Transverse colon (tissue), 4 donors: Measurements from ENCODE around the gene SMYD3. TPM values are rescaled to one million over a fixed set of nuclear protein-coding genes. Genes with fewer than 3 reads are reported as not detected.

Experiments
- DNase-seq: peaks from one replicate; pipeline ENCODE4 v3.0.0-alpha.2; 2019
- H3K27ac ChIP-seq, 4 donors: fragments of 200-600 bp; sonication (generic); 2 replicates each; pipeline ENCODE4 v1.5.1; 2016 to 2018; ENCODE audit warnings: inconsistent platforms in 4 of 4
- H3K27me3 ChIP-seq: fragments of 200-600 bp; sonication (generic); 2 replicates; pipeline ENCODE4 v1.5.1; 2017; ENCODE audit warnings: inconsistent platforms
- H3K36me3 ChIP-seq, 4 donors: fragments of 200-600 bp; sonication (generic); 2 replicates each; pipeline ENCODE4 v1.5.1; 2017 to 2019; ENCODE audit warnings: inconsistent platforms in 4 of 4
- H3K4me1 ChIP-seq, 4 donors: fragments of 200-600 bp; sonication (generic); 2 replicates each; pipeline ENCODE4 v1.5.1; 2017 to 2020; ENCODE audit warnings: inconsistent platforms in 4 of 4
- H3K4me3 ChIP-seq, 4 donors: fragments of 200-600 bp; sonication (generic); 1 replicate in 1 of 4; 2 replicates in 3 of 4; pipeline versions ENCODE4 v1.5.1 to v1.6.1; 2017 to 2019; ENCODE audit warnings: inconsistent platforms in 4 of 4
- H3K9me3 ChIP-seq, 2 donors: fragments of 200-600 bp; sonication (generic); 2 replicates each; pipeline ENCODE4 v1.5.1; 2017 to 2019; ENCODE audit warnings: inconsistent platforms in 2 of 2
- EP300 ChIP-seq: sonication (generic); formaldehyde crosslinking; IDR thresholded peaks from one replicate; pipeline ENCODE4 v1.6.1; 2017; ENCODE audit warnings: antibody characterized with exemption, low read depth
- POLR2A ChIP-seq: fragments of 450-650 bp; IDR thresholded peaks from one replicate; pipeline ENCODE4 v1.6.1; 2016; ENCODE audit warnings: antibody characterized with exemption, mild to moderate bottlenecking, moderate library complexity
- POLR2AphosphoS5 ChIP-seq, 3 donors: sonication (generic); formaldehyde crosslinking; IDR thresholded peaks; one replicate each; pipeline ENCODE4 v1.6.1; 2016; ENCODE audit warnings: antibody characterized with exemption in 3 of 3
- WGBS, 2 donors: methylation state at CpG; one replicate each; pipeline ENCODE4 v1.1.5; 2018; ENCODE audit warnings: low coverage in 1 of 2; 5-methylcytosine and 5-hydroxymethylcytosine counted together
- in situ Hi-C, 4 donors: fragments of 200-750 bp; cut with MboI; loops; one replicate each; pipeline versions ENCODE4 v1.15.0 to v1.15.1; 2017; ENCODE audit warnings: low sequenced_read_pairs in 3 of 4, low pct_ligation_motif_present in 1 of 4, low pct_unique_long_range_greater_than_20kb in 1 of 4
- intact Hi-C: fragments of 100-400 bp; cut with DNase I; formaldehyde crosslinking; loops from one replicate; pipeline ENCODE4 v1.15.1; 2023; ENCODE audit warnings: low total_unique reads
- total RNA-seq, 4 donors: library from RNA; depleted of rRNA; stranded (reverse); fragments of >200 nt; gene quantifications; one replicate each; pipeline ENCODE4 v1.1.0, GENCODE V29; 2016
- TF ChIP-seq, protein P1 (sequence below), 5 experiments: fragments of 200-600 bp in 3 of 5; fragments of 450-650 bp in 2 of 5; sonication (generic) in 3 of 5; IDR thresholded peaks; 1 replicate in 2 of 5; 2 replicates in 3 of 5; pipeline ENCODE4 v1.5.1; 2016 to 2017; ENCODE audit warnings: antibody characterized with exemption in 5 of 5, inconsistent platforms in 3 of 5, mild to moderate bottlenecking in 2 of 5, moderate library complexity in 1 of 5

SMYD3 gene
- total RNA-seq, 4 donors from 2014 or later, result 10.5 to 31.3 (median 25.8) TPM

GRCh38 chr1:245855846-245856730, 651.0 kb downstream of the SMYD3 start:
- no peaks in the 10 kb centered on the region for H3K27me3 ChIP-seq
- DNase-seq, result no peak
- TF ChIP-seq POLR2AphosphoS5 (IDR thresholded peaks at IDR 0.05) (no peak), EP300 (no peak), POLR2A (no peak)
- TF ChIP-seq, protein P1, sequence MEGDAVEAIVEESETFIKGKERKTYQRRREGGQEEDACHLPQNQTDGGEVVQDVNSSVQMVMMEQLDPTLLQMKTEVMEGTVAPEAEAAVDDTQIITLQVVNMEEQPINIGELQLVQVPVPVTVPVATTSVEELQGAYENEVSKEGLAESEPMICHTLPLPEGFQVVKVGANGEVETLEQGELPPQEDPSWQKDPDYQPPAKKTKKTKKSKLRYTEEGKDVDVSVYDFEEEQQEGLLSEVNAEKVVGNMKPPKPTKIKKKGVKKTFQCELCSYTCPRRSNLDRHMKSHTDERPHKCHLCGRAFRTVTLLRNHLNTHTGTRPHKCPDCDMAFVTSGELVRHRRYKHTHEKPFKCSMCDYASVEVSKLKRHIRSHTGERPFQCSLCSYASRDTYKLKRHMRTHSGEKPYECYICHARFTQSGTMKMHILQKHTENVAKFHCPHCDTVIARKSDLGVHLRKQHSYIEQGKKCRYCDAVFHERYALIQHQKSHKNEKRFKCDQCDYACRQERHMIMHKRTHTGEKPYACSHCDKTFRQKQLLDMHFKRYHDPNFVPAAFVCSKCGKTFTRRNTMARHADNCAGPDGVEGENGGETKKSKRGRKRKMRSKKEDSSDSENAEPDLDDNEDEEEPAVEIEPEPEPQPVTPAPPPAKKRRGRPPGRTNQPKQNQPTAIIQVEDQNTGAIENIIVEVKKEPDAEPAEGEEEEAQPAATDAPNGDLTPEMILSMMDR (IDR thresholded peaks at IDR 0.05), result no peak
- intact Hi-C loops, result no loop called here
- 56 to 82% methylated on average over 4 to 8 of the region's 8 CpGs for WGBS, 2 donors
- H3K4me3 ChIP-seq, result no peak overlapping the region
- H3K36me3 ChIP-seq, result no peaks in the 10 kb centered on the region
- no peak overlapping the region for H3K27ac ChIP-seq
- H3K9me3 ChIP-seq, result no peaks in the 10 kb centered on the region
- no peaks in the 10 kb centered on the region for H3K4me1 ChIP-seq
- in situ Hi-C loops, result no loop called here

DNA sequence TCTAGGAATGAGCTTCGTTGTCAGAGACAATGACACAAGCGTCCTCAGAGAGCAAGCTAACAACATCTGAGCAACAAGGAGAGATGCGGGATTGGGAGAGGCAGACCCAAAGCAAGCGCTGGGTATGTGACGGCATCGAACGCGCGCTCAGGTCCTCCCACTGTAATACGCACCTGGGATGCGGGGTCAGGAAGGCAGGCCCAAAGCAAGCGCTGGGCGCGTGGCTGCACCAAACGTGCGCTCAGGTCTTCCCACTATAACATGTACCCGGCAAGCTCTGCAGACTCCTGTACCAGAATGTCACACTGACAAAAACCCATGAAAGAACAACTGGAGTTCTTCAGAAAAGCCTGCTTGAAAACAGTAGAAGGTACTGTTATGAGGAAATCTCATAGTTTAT, 653.8 kb downstream of the SMYD3 start:
- in situ Hi-C loops, result no loop called here

GRCh38 chr1:245843101-245843500, 664.0 kb downstream of the SMYD3 start:
- WGBS, 2 donors, result 47 to 55% methylated on average over 2 to 3 of the region's 3 CpGs
- TF ChIP-seq EP300, result no peak
- TF ChIP-seq, protein P1 (IDR thresholded peaks at IDR 0.05), result no peak
- TF ChIP-seq POLR2AphosphoS5 (IDR thresholded peaks at IDR 0.05), result no peak
- TF ChIP-seq POLR2A, result no peak
- intact Hi-C loops, result no loop called here
- Histone ChIP-seq H3K4me3 (no peak overlapping the region), H3K9me3 (no peaks in the 10 kb centered on the region), H3K4me1 (no peaks in the 10 kb centered on the region), H3K27ac (no peak overlapping the region), H3K36me3 (no peaks in the 10 kb centered on the region), H3K27me3 (no peaks in the 10 kb centered on the region)
- in situ Hi-C loops, result no loop called here
- no peak for DNase-seq

More for the DNA sequence above, 653.8 kb downstream of the SMYD3 start:
- H3K27me3 ChIP-seq, result no peaks in the 10 kb centered on the region
- H3K9me3 ChIP-seq, result no peaks in the 10 kb centered on the region
- TF ChIP-seq POLR2A, result no peak
- no peak for TF ChIP-seq POLR2AphosphoS5 (IDR thresholded peaks at IDR 0.05)
- TF ChIP-seq, protein P1 (IDR thresholded peaks at IDR 0.05), result no peak
- TF ChIP-seq EP300, result no peak
- no peak for DNase-seq
- H3K27ac ChIP-seq, result no peak overlapping the region
- intact Hi-C loops, result no loop called here
- 93 to 96% methylated on average over 3 to 17 of the region's 17 CpGs for WGBS, 2 donors
- H3K4me1 ChIP-seq, result no peaks in the 10 kb centered on the region
- H3K36me3 ChIP-seq, result no peaks in the 10 kb centered on the region
- H3K4me3 ChIP-seq, result no peak overlapping the region

- WGBS, 2 donors, result 84 to 92% methylated on average over 7 to 8 of the region's 8 CpGs
- in situ Hi-C loops, result no loop called here
- Histone ChIP-seq H3K4me3 (no peak overlapping the region), H3K27me3 (no peaks in the 10 kb centered on the region), H3K9me3 (no peaks in the 10 kb centered on the region), H3K36me3 (no peaks in the 10 kb centered on the region), H3K4me1 (no peaks in the 10 kb centered on the region), H3K27ac (no peak overlapping the region)
- DNase-seq, result no peak
- intact Hi-C loops, result no loop called here
- TF ChIP-seq POLR2A (no peak), POLR2AphosphoS5 (IDR thresholded peaks at IDR 0.05) (no peak), EP300 (no peak)
- TF ChIP-seq, protein P1 (IDR thresholded peaks at IDR 0.05), result no peak
These were observed 665.0 kb downstream of the SMYD3 start for GRCh38 chr1:245842106-245842505.
